Breast epithelium (tissue), 3 donors: ENCODE measurements around the gene OSR1.

Experiments used
- CTCF ChIP-seq, 3 donors: fragments of 450-650 bp; IDR thresholded peaks; one replicate each; pipeline ENCODE4 v1.5.1; 2016 to 2017; ENCODE audit warnings: antibody characterized with exemption in 3 of 3, mild to moderate bottlenecking in 3 of 3, moderate library complexity in 3 of 3
- POLR2A ChIP-seq: fragments of 450-650 bp; IDR thresholded peaks from one replicate; pipeline ENCODE4 v1.6.1; 2016; ENCODE audit warnings: antibody characterized with exemption, mild to moderate bottlenecking, moderate library complexity

GRCh38 chr2:19353721-19354050 is 4.7 kb downstream of the OSR1 start:
- TF ChIP-seq CTCF (IDR thresholded peaks at IDR 0.05) (no peak), POLR2A (no peak)
